Measurements from ENCODE around the gene DUOXA2. TPM values are rescaled to one million over a fixed set of nuclear protein-coding genes. Genes with fewer than 3 reads are reported as not detected.

The DUOXA2 gene
- total RNA-seq, 4 donors from 2014 or later = not detected

- H3K4me3 ChIP-seq = no peak overlapping the region
- no peak overlapping the region for H3K27ac ChIP-seq
- intact Hi-C loops (cut with DNase I; ENCODE audit: low total_unique reads) = no loop called here
- H3K36me3 ChIP-seq = no peaks in the 10 kb centered on the region
- no peaks in the 10 kb centered on the region for H3K4me1 ChIP-seq
- DNase-seq = no peak
- no peaks in the 10 kb centered on the region for H3K27me3 ChIP-seq
- TF ChIP-seq CTCF (IDR thresholded peaks at IDR 0.05) = no peak
- TF ChIP-seq POLR2A (IDR thresholded peaks at IDR 0.05) = no peak
- H3K9me3 ChIP-seq = no peaks in the 10 kb centered on the region
These were observed 33.5 kb downstream of the DUOXA2 start for GRCh38 chr15:45147606-45148005.

DNA sequence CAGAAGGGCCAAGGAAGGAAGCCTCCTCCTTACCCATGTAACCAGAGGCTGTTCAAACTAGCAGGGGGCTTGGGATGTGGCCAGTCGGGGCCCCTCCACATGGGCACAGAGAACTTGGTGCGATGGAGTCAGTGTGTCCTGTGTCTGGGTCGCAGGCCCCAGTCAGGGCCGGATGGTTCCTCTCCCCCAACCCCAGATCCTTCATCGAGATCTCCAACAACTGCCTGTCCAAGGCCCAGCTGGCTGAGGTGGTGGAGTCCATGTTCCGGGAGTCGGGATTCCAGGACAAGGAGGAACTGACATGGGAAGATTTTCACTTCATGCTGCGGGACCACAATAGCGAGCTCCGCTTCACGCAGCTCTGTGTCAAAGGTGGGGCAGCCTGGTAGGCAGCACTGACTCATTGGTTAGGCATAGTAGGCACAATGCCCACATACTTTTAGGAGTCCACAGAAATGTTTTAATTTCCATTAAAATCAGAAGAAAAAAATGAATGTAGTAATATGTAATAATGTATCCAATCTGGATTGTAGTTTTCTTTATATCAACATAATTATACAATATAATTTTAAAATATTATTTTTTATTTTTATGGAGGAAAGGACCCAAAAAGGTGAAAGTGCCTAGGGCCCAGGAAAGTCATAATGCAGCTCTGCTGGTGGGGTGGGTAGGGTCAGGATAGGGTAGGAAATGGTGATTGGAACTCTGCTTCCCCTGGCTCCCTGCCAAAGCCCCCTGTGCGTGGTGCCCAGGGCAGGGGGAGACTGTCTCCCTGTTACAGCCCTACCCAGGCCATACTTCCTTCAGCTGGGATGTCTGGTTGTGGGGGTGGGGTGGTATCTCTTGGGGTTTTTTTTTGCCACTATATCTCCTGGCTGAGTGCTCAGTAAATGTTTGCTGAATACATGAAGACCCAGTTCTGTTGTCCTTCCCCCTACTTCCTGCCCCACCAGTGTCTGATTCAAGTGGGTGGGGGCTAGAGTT, 34.2 kb downstream of the DUOXA2 start:
- no peaks in the 10 kb centered on the region for H3K36me3 ChIP-seq
- no peak for DNase-seq
- no peak overlapping the region for H3K4me3 ChIP-seq
- no peak overlapping the region for H3K27ac ChIP-seq
- no peaks in the 10 kb centered on the region for H3K9me3 ChIP-seq
- intact Hi-C loops (cut with DNase I; ENCODE audit: low total_unique reads) = no loop called here
- H3K27me3 ChIP-seq = no peaks in the 10 kb centered on the region
- TF ChIP-seq CTCF (IDR thresholded peaks at IDR 0.05) (no peak), POLR2A (IDR thresholded peaks at IDR 0.05) (no peak)
- no peaks in the 10 kb centered on the region for H3K4me1 ChIP-seq

DNA sequence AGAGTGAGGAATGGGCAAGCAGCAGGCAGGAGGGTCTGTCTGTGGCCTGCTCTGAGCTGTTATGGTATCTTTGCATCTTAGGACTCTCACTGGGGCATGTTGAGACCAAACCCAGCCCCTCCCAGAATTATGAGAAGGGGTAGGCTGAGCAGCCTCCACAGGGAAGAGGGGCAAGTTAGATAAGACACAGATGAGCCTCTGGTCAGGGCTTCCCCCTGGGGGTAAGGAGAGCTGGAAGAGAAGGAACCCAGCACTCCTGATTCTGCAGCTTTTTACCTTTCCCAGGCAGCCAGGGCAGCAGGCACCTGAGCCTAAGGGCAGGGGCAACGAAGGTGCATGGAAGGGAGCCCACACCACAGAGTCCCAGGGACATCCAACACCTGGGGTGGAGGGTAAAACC, 34.9 kb downstream of the DUOXA2 start:
- H3K9me3 ChIP-seq = no peaks in the 10 kb centered on the region
- H3K27me3 ChIP-seq = no peaks in the 10 kb centered on the region
- H3K4me1 ChIP-seq = no peaks in the 10 kb centered on the region
- H3K27ac ChIP-seq = no peak overlapping the region
- no peaks in the 10 kb centered on the region for H3K36me3 ChIP-seq
- no peak for TF ChIP-seq CTCF (IDR thresholded peaks at IDR 0.05)
- TF ChIP-seq POLR2A (IDR thresholded peaks at IDR 0.05) = no peak
- DNase-seq = no peak
- no peak overlapping the region for H3K4me3 ChIP-seq
- intact Hi-C loops (cut with DNase I; ENCODE audit: low total_unique reads) = no loop called here

DNA sequence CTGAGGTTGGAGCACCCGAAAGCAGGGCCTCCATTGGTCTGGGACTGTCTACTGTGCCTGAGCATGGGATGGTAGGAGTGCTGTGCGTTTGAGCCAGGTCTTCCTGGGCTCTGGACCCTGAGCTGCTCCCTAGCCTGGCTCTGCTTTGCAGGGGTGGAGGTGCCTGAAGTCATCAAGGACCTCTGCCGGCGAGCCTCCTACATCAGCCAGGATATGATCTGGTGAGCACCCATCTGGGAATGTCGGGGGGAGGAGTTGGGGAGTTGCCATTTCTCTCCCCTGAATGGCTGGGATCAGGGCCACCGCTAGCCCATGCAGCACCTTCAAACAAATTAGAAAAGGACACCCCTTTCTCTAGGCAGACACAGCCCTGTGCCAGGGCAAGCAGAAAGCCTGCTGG, 36.4 kb downstream of the DUOXA2 start:
- H3K4me3 ChIP-seq = no peak overlapping the region
- no peaks in the 10 kb centered on the region for H3K9me3 ChIP-seq
- no peak for DNase-seq
- intact Hi-C loops (cut with DNase I; ENCODE audit: low total_unique reads) = no loop called here
- H3K27ac ChIP-seq = no peak overlapping the region
- no peaks in the 10 kb centered on the region for H3K36me3 ChIP-seq
- no peak for TF ChIP-seq CTCF (IDR thresholded peaks at IDR 0.05)
- no peak for TF ChIP-seq POLR2A (IDR thresholded peaks at IDR 0.05)
- H3K4me1 ChIP-seq = no peaks in the 10 kb centered on the region
- H3K27me3 ChIP-seq = no peaks in the 10 kb centered on the region

- H3K4me1 ChIP-seq = no peaks in the 10 kb centered on the region
- no peak for DNase-seq
- intact Hi-C loops (cut with DNase I; ENCODE audit: low total_unique reads) = no loop called here
- no peak overlapping the region for H3K4me3 ChIP-seq
- no peaks in the 10 kb centered on the region for H3K9me3 ChIP-seq
- H3K36me3 ChIP-seq = no peaks in the 10 kb centered on the region
- TF ChIP-seq CTCF (IDR thresholded peaks at IDR 0.05) (no peak), POLR2A (IDR thresholded peaks at IDR 0.05) (no peak)
- H3K27ac ChIP-seq = no peak overlapping the region
- H3K27me3 ChIP-seq = no peaks in the 10 kb centered on the region
These were observed 36.9 kb downstream of the DUOXA2 start for GRCh38 chr15:45150997-45151396.
